GM12892 (cell line): Measurements from ENCODE around the gene RIN1.

Experiments used
- POLR2A ChIP-seq: IDR thresholded peaks from 2 replicates; pipeline ENCODE4 v1.6.1; 2011; ENCODE audit warnings: low read depth, low read length, control low read depth
- POLR2AphosphoS5 ChIP-seq: IDR thresholded peaks from 2 replicates; pipeline ENCODE4 v1.6.1; 2011; ENCODE audit warnings: low read depth, low read length, control low read depth
- TAF1 ChIP-seq: IDR thresholded peaks from 2 replicates; pipeline ENCODE4 v1.6.1; 2011; ENCODE audit warnings: low read depth, mild to moderate bottlenecking, control low read depth, low read length, borderline replicate concordance

GRCh38 chr11:66337103-66337899 lies 1.1 kb upstream of the RIN1 start:
- TF ChIP-seq POLR2A = no peak
- TF ChIP-seq POLR2AphosphoS5 = no peak
- no peak for TF ChIP-seq TAF1
